HT1080 (cell line): ENCODE results near the gene SND1. TPM values are rescaled to one million over a fixed set of nuclear protein-coding genes. Genes with fewer than 3 reads are reported as not detected.
A peak's percentile ranks its signal among the peaks of the same experiment; 100 is the strongest.

Experiments
- DNase-seq: peaks from one replicate; pipeline ENCODE4 v3.0.0-alpha.2; 2015; ENCODE audit warnings: low read depth
- total RNA-seq: library from RNA; depleted of rRNA; stranded (reverse); fragments of >200 nt; shearing (Covaris generic); gene quantifications from 2 replicates; pipeline ENCODE4 v1.2.3, GENCODE V29; 2014

SND1 gene
- total RNA-seq, 1 experiment from 2014 or later = 145 TPM

GRCh38 chr7:128066395-128066794 is 414.4 kb downstream of the SND1 start:
- DNase-seq = no peak

DNA sequence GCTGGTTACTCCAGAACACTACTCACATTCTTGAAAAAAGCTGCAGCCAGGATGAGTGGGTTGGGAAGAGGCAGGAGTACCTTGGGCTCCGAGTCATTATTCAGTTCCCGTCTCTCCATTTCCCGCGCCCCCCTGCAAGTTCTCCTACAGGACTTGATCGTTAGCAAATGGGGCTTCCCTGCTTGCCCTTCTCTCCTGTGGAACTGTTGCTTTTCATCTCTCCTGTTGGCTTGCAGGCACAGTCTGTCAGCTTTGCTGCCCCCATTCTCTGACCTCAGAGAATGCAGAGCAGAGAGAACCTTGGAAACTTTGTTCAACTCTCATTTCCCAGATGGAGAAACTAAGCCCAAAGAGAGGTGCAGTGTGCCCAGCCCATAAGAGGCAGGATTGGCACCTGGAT is 414.9 kb downstream of the SND1 start:
- DNase-seq = no peak

GRCh38 chr7:128067983-128068382 is 416.0 kb downstream of the SND1 start:
- DNase-seq = no peak

GRCh38 chr7:128068785-128069184 is 416.8 kb downstream of the SND1 start:
- no peak for DNase-seq

GRCh38 chr7:128069373-128070364 is 417.7 kb downstream of the SND1 start:
- no peak for DNase-seq

GRCh38 chr7:128071376-128071775 is 419.4 kb downstream of the SND1 start:
- no peak for DNase-seq

DNA sequence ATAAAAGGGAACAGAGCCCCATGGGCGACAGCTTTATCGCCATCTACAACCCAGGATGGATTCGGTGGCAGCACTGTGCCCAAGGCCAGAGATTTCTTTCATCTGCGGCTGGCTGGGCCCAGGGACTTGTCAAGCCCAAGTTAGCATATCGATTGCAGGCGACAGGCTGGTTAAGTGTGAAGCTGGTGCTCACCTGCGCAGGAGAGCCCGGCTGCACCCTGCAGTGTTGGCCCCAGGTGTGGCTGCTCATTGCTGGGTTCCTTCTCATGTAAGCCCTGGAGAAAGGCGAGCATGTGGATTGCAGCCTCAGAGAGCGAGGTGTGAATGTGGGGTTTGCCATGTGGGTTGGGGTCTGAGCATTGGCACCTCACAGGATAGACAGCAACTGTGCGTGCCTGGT is 419.8 kb downstream of the SND1 start:
- DNase-seq = no peak

DNA sequence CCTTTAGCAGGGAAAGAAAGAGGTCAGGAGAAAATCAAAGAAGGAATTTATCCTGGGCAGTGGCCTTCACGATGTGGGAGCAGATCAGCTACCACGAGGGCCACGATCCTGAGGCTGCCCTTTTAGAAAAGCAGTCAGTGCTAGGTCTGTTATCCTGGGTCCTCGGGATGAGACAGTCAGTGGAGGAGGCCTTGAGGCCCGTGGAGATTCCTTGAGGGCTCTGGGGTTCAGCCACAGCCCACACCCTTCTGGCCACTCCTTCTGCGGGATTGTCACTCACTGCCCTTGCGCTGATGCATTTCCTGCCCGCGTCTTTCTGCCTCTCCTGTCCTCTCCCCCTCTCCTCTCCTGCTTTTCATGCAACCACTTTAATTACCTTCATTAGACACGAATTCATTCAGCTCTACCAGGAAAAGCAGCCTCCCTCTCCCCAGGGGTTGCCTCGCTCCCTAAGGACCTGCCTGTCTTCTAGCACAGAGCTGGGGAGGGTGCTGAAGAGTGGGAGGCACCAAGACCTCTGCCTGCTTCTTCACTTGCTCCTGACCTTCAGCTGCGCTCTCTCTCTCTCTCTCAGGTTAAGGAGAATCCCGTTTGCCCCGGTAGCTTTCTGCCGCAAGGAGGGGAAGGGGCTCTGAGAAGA is 421.8 kb downstream of the SND1 start:
- DNase-seq = peak; percentile 42

DNA sequence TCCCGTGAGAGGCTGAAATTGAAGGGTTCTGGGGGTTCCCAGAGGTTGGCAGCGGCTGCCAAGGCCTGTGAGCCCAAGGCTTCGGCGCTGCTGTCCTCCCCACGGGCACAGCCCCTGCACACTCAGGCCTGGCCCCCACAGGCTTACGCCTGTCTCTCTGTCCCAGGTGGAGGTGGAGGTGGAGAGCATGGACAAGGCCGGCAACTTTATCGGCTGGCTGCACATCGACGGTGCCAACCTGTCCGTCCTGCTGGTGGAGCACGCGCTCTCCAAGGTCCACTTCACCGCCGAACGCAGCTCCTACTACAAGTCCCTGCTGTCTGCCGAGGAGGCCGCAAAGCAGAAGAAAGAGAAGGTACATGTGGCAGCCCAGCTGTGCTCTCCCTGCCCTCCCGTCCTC is 422.3 kb downstream of the SND1 start:
- no peak for DNase-seq

- no peak for DNase-seq
Observed at GRCh38 chr7:128074736-128075135, 422.7 kb downstream of the SND1 start.

- DNase-seq = no peak
Observed at GRCh38 chr7:128075242-128076095, 423.5 kb downstream of the SND1 start.

GRCh38 chr7:128076196-128076795 is 424.3 kb downstream of the SND1 start:
- no peak for DNase-seq

GRCh38 chr7:128076796-128077271 is 424.8 kb downstream of the SND1 start:
- DNase-seq = no peak

GRCh38 chr7:128078309-128078708 is 426.3 kb downstream of the SND1 start:
- DNase-seq = no peak

- no peak for DNase-seq
Observed at GRCh38 chr7:128080169-128080568, 428.2 kb downstream of the SND1 start.

GRCh38 chr7:128081351-128081750 is 429.4 kb downstream of the SND1 start:
- DNase-seq = no peak

GRCh38 chr7:128081808-128082207 is 429.8 kb downstream of the SND1 start:
- DNase-seq = no peak

- DNase-seq = no peak
Observed at GRCh38 chr7:128082431-128082830, 430.4 kb downstream of the SND1 start.

- DNase-seq = no peak
Observed at GRCh38 chr7:128084896-128085608, 433.1 kb downstream of the SND1 start.

- DNase-seq = no peak
Observed at GRCh38 chr7:128090492-128090891, 438.5 kb downstream of the SND1 start.
